ENCODE results near the gene UTP3.
"Not testable (repeated sequence)": the region's sequence is repeated elsewhere in the genome, so short reads cannot be mapped to it uniquely, and the experiment has no call there.

GRCh38 chr4:70698435-70698834 lies 10.1 kb downstream of the UTP3 start:
- not testable (repeated sequence) for TF ChIP-seq POLR2AphosphoS5 (IDR thresholded peaks at IDR 0.05); CTCF (IDR thresholded peaks at IDR 0.05); POLR2A (IDR thresholded peaks at IDR 0.05); EP300 (IDR thresholded peaks at IDR 0.05; ENCODE audit: low read depth)

All from transverse colon (tissue), 4 donors.